ENCODE data around the gene SLC39A11.

DNA sequence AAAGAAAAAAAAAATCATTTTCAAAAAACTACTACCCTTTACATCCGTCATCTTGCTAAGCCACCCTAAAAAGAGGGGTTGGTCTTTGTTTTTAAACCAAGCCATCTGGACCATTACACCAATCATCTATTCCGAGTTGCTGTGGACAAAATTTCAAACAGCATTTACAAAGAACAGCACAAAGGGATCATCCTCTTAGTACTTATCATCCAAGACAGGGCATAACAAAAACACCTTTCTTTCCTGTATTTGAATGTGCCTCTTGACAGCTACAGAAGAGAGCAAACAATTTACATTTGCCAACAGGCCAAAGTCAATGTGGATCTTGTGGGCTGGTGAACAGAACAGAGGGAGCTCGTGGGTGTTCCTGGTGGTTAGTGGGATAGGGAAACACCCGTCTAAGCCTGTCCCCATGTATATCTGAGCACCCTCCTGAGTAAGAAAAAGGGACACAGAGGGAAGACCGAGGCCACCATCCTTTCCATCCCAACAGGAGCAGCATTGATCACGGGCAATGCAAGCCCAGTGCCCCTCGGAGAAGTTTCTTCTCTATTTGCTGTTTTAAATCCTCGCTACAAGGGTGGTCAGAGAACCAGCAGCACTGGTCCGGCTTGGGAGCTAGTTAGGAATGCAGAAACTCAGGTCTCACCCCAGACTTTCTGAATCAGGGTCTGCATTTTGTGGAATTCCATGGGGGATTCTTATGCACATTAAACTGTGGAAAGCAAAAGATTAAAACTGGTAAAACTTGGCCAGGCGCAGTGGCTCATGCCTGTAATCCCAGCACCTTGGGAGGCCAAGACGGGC is 1.9 kb downstream of the SLC39A11 start:
- TF ChIP-seq, protein P1, sequence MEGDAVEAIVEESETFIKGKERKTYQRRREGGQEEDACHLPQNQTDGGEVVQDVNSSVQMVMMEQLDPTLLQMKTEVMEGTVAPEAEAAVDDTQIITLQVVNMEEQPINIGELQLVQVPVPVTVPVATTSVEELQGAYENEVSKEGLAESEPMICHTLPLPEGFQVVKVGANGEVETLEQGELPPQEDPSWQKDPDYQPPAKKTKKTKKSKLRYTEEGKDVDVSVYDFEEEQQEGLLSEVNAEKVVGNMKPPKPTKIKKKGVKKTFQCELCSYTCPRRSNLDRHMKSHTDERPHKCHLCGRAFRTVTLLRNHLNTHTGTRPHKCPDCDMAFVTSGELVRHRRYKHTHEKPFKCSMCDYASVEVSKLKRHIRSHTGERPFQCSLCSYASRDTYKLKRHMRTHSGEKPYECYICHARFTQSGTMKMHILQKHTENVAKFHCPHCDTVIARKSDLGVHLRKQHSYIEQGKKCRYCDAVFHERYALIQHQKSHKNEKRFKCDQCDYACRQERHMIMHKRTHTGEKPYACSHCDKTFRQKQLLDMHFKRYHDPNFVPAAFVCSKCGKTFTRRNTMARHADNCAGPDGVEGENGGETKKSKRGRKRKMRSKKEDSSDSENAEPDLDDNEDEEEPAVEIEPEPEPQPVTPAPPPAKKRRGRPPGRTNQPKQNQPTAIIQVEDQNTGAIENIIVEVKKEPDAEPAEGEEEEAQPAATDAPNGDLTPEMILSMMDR (conservative IDR thresholded peaks at IDR 0.05; ENCODE audit: low read depth, low read length) = no peak
- TF ChIP-seq EZH2 (IDR thresholded peaks at IDR 0.05; ENCODE audit: borderline replicate concordance, low read depth, low read length, poor library complexity, severe bottlenecking) = no peak
